ENCODE data around the gene SNX24. TPM values are rescaled to one million over a fixed set of nuclear protein-coding genes. Genes with fewer than 3 reads are reported as not detected.

Gene SNX24
- total and polyA plus RNA-seq, 10 of the 15 experiments (the other 5 are each of a cell fraction or from before 2014, with no cell fraction given) = 0.15 to 6.6 (median 4.1) TPM

- H3K27ac ChIP-seq (ENCODE audit: control insufficient read depth, insufficient read depth) = no peak overlapping the region
- no TSS peak for BruUV-seq (replicated peaks)
- ChIA-PET SMC1A (ENCODE audit: uncharacterized antibody, unreplicated experiment) (no interaction called here), POLR2A (no interaction called here), RAD21 (ENCODE audit: unreplicated experiment) (no interaction called here), CTCF (no interaction called here)
- WGBS (ENCODE audit: insufficient coverage, insufficient replicate concordance, low lambda C conversion rate, missing lambda C conversion rate) = 58% methylated on average over 2 of the region's 2 CpGs
- no peaks in the 10 kb centered on the region for H4K20me1 ChIP-seq (ENCODE audit: control insufficient read depth, insufficient read depth)
- no peak for ATAC-seq
- no peaks in the 10 kb centered on the region for H3K79me2 ChIP-seq (ENCODE audit: control insufficient read depth, insufficient read depth, low read length)
- no peaks in the 10 kb centered on the region for H3K36me3 ChIP-seq (ENCODE audit: control insufficient read depth in 2 of 2, insufficient read depth in 2 of 2, low read length in 1 of 2)
- no peak for DNase-seq (ENCODE audit: low read depth, low spot score)
- H3K4me1 ChIP-seq (ENCODE audit: control insufficient read depth, insufficient read depth, low read length) = no peaks in the 10 kb centered on the region
- intact Hi-C loops (cut with micrococcal nuclease; ENCODE audit: unreplicated experiment) (no loop called here), in situ Hi-C loops (cut with MboI) (no loop called here)
- no peak overlapping the region for H3K4me3 ChIP-seq
- H3K27me3 ChIP-seq (replicated peaks in 1 of 2; ENCODE audit: control insufficient read depth in 2 of 2, insufficient read depth in 2 of 2, low read length in 1 of 2) = no peaks in the 10 kb centered on the region; a peak in 1 of 4 replicates
- FAIRE-seq = no peak
- TF ChIP-seq TCF12 (IDR thresholded peaks at IDR 0.05; ENCODE audit: low read depth, low read length) (no peak), BMI1 (IDR thresholded peaks at IDR 0.05; ENCODE audit: borderline replicate concordance) (no peak), CTCF (IDR thresholded peaks at IDR 0.05 in 2 of 3, conservative IDR thresholded peaks at IDR 0.05 in 1 of 3; ENCODE audit: control insufficient read depth in 2 of 3, extremely low read depth in 1 of 3, insufficient read depth in 1 of 3, low read depth in 3 of 3, low read length in 3 of 3) (no peak), NBN (IDR thresholded peaks at IDR 0.05) (no peak), ZNF24 (IDR thresholded peaks at IDR 0.05) (no peak), TAF1 (IDR thresholded peaks at IDR 0.05; ENCODE audit: borderline replicate concordance, low read depth, low read length) (no peak), RELA (IDR thresholded peaks at IDR 0.05; ENCODE audit: borderline replicate concordance, partially characterized antibody) (no peak), NFXL1 (IDR thresholded peaks at IDR 0.05; ENCODE audit: borderline replicate concordance) (no peak), MAX (IDR thresholded peaks at IDR 0.05; ENCODE audit: low read depth, low read length) (no peak), PAX8 (IDR thresholded peaks at IDR 0.05) (no peak), ZSCAN29 (IDR thresholded peaks at IDR 0.05) (no peak), RFX5 (IDR thresholded peaks at IDR 0.05; ENCODE audit: low read depth, low read length) (no peak), KAT2A (conservative IDR thresholded peaks at IDR 0.05; ENCODE audit: control insufficient read depth, low read depth, low read length) (no peak)
- no peak overlapping the region for H3K9ac ChIP-seq (ENCODE audit: control insufficient read depth, insufficient read depth, low read length)
- H3K4me2 ChIP-seq (ENCODE audit: control insufficient read depth, insufficient read depth) = no peak overlapping the region
- H2AFZ ChIP-seq (ENCODE audit: control insufficient read depth, low read depth, low read length) = no peak overlapping the region
- H3K9me3 ChIP-seq (replicated peaks; ENCODE audit: control insufficient read depth, insufficient read depth, low read length) = no peaks in the 10 kb centered on the region
These were observed 132.7 kb downstream of the SNX24 start for GRCh38 chr5:122978068-122978467.
